ENCODE data around the gene JTB. TPM values are rescaled to one million over a fixed set of nuclear protein-coding genes. Genes with fewer than 3 reads are reported as not detected.

JTB gene
- total and polyA plus RNA-seq, 2 of the 4 experiments (the other 2 are of a cell fraction) = 123 to 138 TPM

DNA sequence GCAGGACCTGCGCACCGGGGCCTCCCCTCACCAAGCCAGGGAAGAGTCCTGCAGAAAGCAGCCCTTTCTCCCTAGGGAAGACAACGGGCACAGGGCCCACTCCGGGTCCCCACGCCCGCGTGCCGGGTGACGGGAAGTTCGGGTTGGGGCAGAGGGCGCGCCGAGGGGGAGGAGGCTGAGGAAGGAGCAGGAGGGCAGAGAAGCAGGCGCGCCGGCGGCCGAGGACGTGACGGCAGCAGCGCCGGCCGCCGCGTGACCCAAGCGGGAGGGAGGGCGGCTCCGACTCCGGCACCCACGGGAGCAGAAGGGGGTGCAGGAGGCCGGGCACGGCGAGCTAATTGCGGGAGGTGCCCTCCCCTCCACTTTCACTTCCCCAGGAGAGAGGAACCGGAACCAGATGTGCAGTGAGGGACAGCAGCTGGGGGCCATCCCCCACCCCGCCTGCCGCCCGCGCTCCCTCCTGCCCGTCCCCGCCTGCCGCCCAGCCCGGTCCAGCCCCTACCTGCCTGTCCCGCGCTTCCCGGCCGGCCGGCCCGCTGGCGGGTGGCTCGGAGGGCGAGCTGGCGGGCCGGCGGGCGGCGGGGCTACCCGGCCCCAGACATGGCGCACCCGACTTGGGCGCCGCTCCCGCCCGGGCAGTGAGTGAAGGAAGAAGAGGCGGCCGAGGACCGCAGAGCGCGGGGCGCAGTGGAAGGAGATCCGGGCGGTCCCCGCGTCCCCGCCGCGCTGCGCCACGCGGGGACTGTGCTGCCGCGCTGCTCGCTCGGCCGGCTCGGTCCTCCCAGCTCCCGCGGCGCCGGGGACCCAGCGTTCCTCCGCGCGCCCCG, 31.5 kb downstream of the JTB start:
- Histone ChIP-seq H3K36me3 (ENCODE audit: control insufficient read depth, insufficient read depth, low read length) (peaks cover 35% of the 10 kb centered on the region), H2BK120ac (ENCODE audit: low read depth, low read length) (peak overlapping the region; percentile 52; the same call in 1 of the 2 replicates), H3K4me1 (ENCODE audit: control insufficient read depth, insufficient read depth, low read length) (peaks cover 9% of the 10 kb centered on the region), H3K14ac (replicated peaks; ENCODE audit: low read depth, low read length) (peak overlapping the region; percentile 96), H3K9me1 (ENCODE audit: insufficient read depth, low read length) (peaks cover 18% of the 10 kb centered on the region; the same call in 1 of the 2 replicates), H2AK9ac (replicated peaks; ENCODE audit: low read depth, low read length, poor library complexity) (peak overlapping the region; percentile 99), H3K23ac (ENCODE audit: low read depth, low read length) (peak overlapping the region; percentile 58), H3K18ac (ENCODE audit: low read depth, low read length) (peak overlapping the region; percentile 85), H2AFZ (replicated peaks; ENCODE audit: low read length, poor library complexity) (peak overlapping the region; percentile 97), H4K20me1 (ENCODE audit: insufficient read depth, low read length) (peaks cover 11% of the 10 kb centered on the region), H3K9me3 (ENCODE audit: control insufficient read depth, insufficient read depth, low read length) (no peaks in the 10 kb centered on the region), H3K27ac (ENCODE audit: insufficient read depth, low read length) (peak overlapping the region; percentile 97), H3K4me2 (ENCODE audit: low read depth, low read length) (peak overlapping the region; percentile 100), H4K8ac (ENCODE audit: low read depth in 2 of 2, low read length in 2 of 2) (peak overlapping the region; percentile 90 to 91), H4K91ac (ENCODE audit: insufficient read depth, low read depth, low read length) (peak overlapping the region; percentile 70), H2BK20ac (ENCODE audit: low read depth, low read length) (0 out of 2 replicates have a peak overlapping the region, but pooled peaks have one; percentile 25), H2BK5ac (ENCODE audit: low read depth, low read length, poor library complexity, severe bottlenecking) (peak overlapping the region; percentile 93), H2BK15ac (ENCODE audit: low read depth, low read length) (no peak overlapping the region; the same call in 2 of the 3 replicates), H3K4ac (ENCODE audit: low read depth, low read length) (peak overlapping the region; percentile 87), H3K79me1 (ENCODE audit: low read depth in 1 of 2, low read length in 2 of 2) (peaks cover 15 to 55% of the 10 kb centered on the region in 2 experiments), H4K5ac (ENCODE audit: low read depth, low read length) (peak overlapping the region; percentile 86), H3K9ac (ENCODE audit: low read depth, low read length) (peak overlapping the region; percentile 98), H3K4me3 (ENCODE audit: insufficient read depth, low read depth, low read length) (peak overlapping the region; percentile 98), H2AK5ac (ENCODE audit: low read depth, low read length) (peak overlapping the region; percentile 96), H3K27me3 (ENCODE audit: control insufficient read depth, insufficient read depth, low read length) (no peaks in the 10 kb centered on the region), H3K56ac (ENCODE audit: extremely low read depth, insufficient read depth, low read length) (peak overlapping the region; percentile 81; the same call in 1 of the 2 replicates)
- intact Hi-C loops (cut with micrococcal nuclease) = loop anchor here (1.0 kb wide), 2 partner anchors 125 to 149 kb away; no protein-coding TSS in a partner anchor
- in situ Hi-C loops (cut with MboI; ENCODE audit: low sequenced_read_pairs) = loop anchor here (5.0 kb wide), 1 partner anchor 149 kb away; no protein-coding TSS in a partner anchor
- BruUV-seq (replicated peaks) = no TSS peak
- ChIA-PET CTCF (interaction anchor here (0.5 to 1.3 kb wide), 5 partner anchors 11 to 64 kb away, joined by 3 to 10 read pairs (median 4); partner anchors contain the start of genes RAB13 and SLC39A1), POLR2A (ENCODE audit: unreplicated experiment) (interaction anchor here (0.6 to 1.2 kb wide), 2 partner anchors 12 to 40 kb away, joined by 3 read pairs; partner anchors contain the start of gene CRTC2)
- peak; percentile 56 for DNase-seq
- WGBS, 2 experiments (ENCODE audit: extremely low coverage in 2 of 2, insufficient read length in 1 of 2) = 0% methylated on average over 14 of the region's 95 CpGs; no CpG with 5 or more reads in 1 of the 2 experiments
- peak; percentile 75 for ATAC-seq (ENCODE audit: low read depth)
- dilution Hi-C loops (cut with HindIII; ENCODE audit: low sequenced_read_pairs, unreplicated experiment) = no loop called here
- TF ChIP-seq MAFK (IDR thresholded peaks at IDR 0.05; ENCODE audit: low read depth, low read length) = no peak
- TF ChIP-seq, protein P1, sequence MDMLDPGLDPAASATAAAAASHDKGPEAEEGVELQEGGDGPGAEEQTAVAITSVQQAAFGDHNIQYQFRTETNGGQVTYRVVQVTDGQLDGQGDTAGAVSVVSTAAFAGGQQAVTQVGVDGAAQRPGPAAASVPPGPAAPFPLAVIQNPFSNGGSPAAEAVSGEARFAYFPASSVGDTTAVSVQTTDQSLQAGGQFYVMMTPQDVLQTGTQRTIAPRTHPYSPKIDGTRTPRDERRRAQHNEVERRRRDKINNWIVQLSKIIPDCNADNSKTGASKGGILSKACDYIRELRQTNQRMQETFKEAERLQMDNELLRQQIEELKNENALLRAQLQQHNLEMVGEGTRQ (IDR thresholded peaks at IDR 0.05; ENCODE audit: low read depth, low read length) = peak; percentile 82
- no peak for TF ChIP-seq RCOR1 (IDR thresholded peaks at IDR 0.05; ENCODE audit: insufficient replicate concordance, low read length)
- TF ChIP-seq, protein P2, sequence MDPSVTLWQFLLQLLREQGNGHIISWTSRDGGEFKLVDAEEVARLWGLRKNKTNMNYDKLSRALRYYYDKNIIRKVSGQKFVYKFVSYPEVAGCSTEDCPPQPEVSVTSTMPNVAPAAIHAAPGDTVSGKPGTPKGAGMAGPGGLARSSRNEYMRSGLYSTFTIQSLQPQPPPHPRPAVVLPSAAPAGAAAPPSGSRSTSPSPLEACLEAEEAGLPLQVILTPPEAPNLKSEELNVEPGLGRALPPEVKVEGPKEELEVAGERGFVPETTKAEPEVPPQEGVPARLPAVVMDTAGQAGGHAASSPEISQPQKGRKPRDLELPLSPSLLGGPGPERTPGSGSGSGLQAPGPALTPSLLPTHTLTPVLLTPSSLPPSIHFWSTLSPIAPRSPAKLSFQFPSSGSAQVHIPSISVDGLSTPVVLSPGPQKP (IDR thresholded peaks at IDR 0.05; ENCODE audit: borderline replicate concordance, low read depth, low read length) = no peak
- TF ChIP-seq CEBPB (IDR thresholded peaks at IDR 0.05; ENCODE audit: low read depth, low read length) = no peak
- TF ChIP-seq, protein P3, sequence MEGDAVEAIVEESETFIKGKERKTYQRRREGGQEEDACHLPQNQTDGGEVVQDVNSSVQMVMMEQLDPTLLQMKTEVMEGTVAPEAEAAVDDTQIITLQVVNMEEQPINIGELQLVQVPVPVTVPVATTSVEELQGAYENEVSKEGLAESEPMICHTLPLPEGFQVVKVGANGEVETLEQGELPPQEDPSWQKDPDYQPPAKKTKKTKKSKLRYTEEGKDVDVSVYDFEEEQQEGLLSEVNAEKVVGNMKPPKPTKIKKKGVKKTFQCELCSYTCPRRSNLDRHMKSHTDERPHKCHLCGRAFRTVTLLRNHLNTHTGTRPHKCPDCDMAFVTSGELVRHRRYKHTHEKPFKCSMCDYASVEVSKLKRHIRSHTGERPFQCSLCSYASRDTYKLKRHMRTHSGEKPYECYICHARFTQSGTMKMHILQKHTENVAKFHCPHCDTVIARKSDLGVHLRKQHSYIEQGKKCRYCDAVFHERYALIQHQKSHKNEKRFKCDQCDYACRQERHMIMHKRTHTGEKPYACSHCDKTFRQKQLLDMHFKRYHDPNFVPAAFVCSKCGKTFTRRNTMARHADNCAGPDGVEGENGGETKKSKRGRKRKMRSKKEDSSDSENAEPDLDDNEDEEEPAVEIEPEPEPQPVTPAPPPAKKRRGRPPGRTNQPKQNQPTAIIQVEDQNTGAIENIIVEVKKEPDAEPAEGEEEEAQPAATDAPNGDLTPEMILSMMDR (conservative IDR thresholded peaks at IDR 0.05; ENCODE audit: low read depth, low read length) = no peak
- TF ChIP-seq MAZ (IDR thresholded peaks at IDR 0.05; ENCODE audit: borderline replicate concordance, low read depth, low read length) = peak; percentile 71
- TF ChIP-seq NFE2L2 (IDR thresholded peaks at IDR 0.05; ENCODE audit: low read depth, low read length) = no peak
- no peak for TF ChIP-seq SMC3 (IDR thresholded peaks at IDR 0.05; ENCODE audit: low read depth, low read length)
- TF ChIP-seq CHD1 (IDR thresholded peaks at IDR 0.05; ENCODE audit: low read depth, low read length) = 0 out of 2 replicates have a peak, but pooled peaks have one; percentile 20
- no peak for TF ChIP-seq POLR2A (IDR thresholded peaks at IDR 0.05; ENCODE audit: low read depth, low read length)
- TF ChIP-seq FOS (IDR thresholded peaks at IDR 0.05; ENCODE audit: low read depth, low read length) = no peak
